Measurements from ENCODE around the gene TTLL7. TPM values are rescaled to one million over a fixed set of nuclear protein-coding genes. Genes with fewer than 3 reads are reported as not detected.

TTLL7 gene
- total RNA-seq, 1 experiment from 2014 or later: 7.9 TPM

DNA sequence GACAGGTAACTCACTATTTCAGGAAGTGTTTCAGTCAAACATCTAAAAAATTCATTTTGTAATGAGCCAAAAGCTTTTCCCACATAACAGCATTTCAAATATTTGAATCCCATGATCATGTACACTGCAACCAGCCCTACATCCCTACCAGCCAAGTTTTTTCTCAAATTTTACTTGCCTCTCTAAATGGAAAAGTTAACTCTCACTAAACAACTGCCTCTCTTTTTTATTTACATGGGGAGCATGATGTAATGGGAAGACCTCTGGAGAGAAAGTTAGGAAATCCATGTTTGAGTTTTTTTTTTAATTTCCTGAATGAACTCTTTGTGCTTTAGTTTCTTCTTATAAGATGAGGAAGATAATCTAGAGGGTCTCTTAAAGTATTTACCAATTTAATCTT, 70.5 kb downstream of the TTLL7 start:
- Mint-ChIP-seq H3K9me3 (no peaks in the 10 kb centered on the region), H3K27me3 (ENCODE audit: low read depth) (no peaks in the 10 kb centered on the region), H3K4me1 (peaks cover 19% of the 10 kb centered on the region), H3K27ac (no peak overlapping the region), H3K36me3 (no peaks in the 10 kb centered on the region), H3K4me3 (no peak overlapping the region)
- TF ChIP-seq, protein P1, sequence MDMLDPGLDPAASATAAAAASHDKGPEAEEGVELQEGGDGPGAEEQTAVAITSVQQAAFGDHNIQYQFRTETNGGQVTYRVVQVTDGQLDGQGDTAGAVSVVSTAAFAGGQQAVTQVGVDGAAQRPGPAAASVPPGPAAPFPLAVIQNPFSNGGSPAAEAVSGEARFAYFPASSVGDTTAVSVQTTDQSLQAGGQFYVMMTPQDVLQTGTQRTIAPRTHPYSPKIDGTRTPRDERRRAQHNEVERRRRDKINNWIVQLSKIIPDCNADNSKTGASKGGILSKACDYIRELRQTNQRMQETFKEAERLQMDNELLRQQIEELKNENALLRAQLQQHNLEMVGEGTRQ (CRISPR knock-in tag; IDR thresholded peaks at IDR 0.05): no peak
- no peak for TF ChIP-seq PRRX2 (CRISPR knock-in tag; IDR thresholded peaks at IDR 0.05)
- TF ChIP-seq, protein P2, sequence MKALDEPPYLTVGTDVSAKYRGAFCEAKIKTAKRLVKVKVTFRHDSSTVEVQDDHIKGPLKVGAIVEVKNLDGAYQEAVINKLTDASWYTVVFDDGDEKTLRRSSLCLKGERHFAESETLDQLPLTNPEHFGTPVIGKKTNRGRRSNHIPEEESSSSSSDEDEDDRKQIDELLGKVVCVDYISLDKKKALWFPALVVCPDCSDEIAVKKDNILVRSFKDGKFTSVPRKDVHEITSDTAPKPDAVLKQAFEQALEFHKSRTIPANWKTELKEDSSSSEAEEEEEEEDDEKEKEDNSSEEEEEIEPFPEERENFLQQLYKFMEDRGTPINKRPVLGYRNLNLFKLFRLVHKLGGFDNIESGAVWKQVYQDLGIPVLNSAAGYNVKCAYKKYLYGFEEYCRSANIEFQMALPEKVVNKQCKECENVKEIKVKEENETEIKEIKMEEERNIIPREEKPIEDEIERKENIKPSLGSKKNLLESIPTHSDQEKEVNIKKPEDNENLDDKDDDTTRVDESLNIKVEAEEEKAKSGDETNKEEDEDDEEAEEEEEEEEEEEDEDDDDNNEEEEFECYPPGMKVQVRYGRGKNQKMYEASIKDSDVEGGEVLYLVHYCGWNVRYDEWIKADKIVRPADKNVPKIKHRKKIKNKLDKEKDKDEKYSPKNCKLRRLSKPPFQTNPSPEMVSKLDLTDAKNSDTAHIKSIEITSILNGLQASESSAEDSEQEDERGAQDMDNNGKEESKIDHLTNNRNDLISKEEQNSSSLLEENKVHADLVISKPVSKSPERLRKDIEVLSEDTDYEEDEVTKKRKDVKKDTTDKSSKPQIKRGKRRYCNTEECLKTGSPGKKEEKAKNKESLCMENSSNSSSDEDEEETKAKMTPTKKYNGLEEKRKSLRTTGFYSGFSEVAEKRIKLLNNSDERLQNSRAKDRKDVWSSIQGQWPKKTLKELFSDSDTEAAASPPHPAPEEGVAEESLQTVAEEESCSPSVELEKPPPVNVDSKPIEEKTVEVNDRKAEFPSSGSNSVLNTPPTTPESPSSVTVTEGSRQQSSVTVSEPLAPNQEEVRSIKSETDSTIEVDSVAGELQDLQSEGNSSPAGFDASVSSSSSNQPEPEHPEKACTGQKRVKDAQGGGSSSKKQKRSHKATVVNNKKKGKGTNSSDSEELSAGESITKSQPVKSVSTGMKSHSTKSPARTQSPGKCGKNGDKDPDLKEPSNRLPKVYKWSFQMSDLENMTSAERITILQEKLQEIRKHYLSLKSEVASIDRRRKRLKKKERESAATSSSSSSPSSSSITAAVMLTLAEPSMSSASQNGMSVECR (CRISPR knock-in tag; IDR thresholded peaks at IDR 0.05; ENCODE audit: borderline replicate concordance): no peak
- TF ChIP-seq, protein P3, sequence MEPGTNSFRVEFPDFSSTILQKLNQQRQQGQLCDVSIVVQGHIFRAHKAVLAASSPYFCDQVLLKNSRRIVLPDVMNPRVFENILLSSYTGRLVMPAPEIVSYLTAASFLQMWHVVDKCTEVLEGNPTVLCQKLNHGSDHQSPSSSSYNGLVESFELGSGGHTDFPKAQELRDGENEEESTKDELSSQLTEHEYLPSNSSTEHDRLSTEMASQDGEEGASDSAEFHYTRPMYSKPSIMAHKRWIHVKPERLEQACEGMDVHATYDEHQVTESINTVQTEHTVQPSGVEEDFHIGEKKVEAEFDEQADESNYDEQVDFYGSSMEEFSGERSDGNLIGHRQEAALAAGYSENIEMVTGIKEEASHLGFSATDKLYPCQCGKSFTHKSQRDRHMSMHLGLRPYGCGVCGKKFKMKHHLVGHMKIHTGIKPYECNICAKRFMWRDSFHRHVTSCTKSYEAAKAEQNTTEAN (CRISPR knock-in tag; IDR thresholded peaks at IDR 0.05): no peak
- no peak for TF ChIP-seq RORB (CRISPR knock-in tag; IDR thresholded peaks at IDR 0.05)
- no peak for TF ChIP-seq NFATC4 (CRISPR knock-in tag; IDR thresholded peaks at IDR 0.05)
- no peak for TF ChIP-seq RELA (CRISPR knock-in tag; IDR thresholded peaks at IDR 0.05; ENCODE audit: borderline replicate concordance)
- TF ChIP-seq, protein P4, sequence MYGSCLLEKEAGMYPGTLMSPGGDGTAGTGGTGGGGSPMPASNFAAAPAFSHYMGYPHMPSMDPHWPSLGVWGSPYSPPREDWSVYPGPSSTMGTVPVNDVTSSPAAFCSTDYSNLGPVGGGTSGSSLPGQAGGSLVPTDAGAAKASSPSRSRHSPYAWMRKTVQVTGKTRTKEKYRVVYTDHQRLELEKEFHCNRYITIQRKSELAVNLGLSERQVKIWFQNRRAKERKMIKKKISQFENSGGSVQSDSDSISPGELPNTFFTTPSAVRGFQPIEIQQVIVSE (CRISPR knock-in tag; IDR thresholded peaks at IDR 0.05; ENCODE audit: borderline replicate concordance): no peak
- no peak for TF ChIP-seq ZNF232 (CRISPR knock-in tag; IDR thresholded peaks at IDR 0.05)
- TF ChIP-seq TP53 (CRISPR knock-in tag; IDR thresholded peaks at IDR 0.05): no peak
- POLR2A ChIA-PET: no interaction called here
- CTCF ChIA-PET: interaction anchor here (0.6 to 1.2 kb wide), 2 partner anchors 14 to 562 kb away, joined by 3 read pairs; no protein-coding TSS in a partner anchor
- ATAC-seq (no peak), DNase-seq (ENCODE audit: low spot score) (no peak)

DNA sequence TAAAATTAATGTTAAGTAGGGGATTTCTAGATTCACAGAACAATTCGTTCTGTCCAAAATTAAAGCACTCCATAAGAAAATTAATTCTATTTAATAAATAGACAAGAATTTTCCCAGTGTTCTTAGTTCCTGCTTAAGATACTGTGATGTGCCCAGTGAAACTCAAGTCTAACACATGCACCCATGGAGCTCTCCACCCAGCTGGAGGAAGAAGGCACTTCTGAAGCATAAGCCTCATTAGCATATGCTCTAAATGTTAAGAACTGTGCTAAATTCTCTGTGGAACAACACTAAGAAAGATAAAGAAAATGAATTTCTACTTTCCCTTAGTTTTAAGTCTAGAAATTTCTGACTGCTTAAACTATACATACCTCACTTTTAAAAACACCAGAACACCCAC, 71.2 kb downstream of the TTLL7 start:
- no peaks in the 10 kb centered on the region for H3K36me3 Mint-ChIP-seq
- CTCF ChIA-PET: interaction anchor here (0.6 kb wide), 1 partner anchor 848 kb away, joined by 3 read pairs; no protein-coding TSS in a partner anchor
- TF ChIP-seq NFYB (CRISPR knock-in tag; conservative IDR thresholded peaks at IDR 0.05; ENCODE audit: low read depth): no peak
- TF ChIP-seq, protein P4 (CRISPR knock-in tag; IDR thresholded peaks at IDR 0.05; ENCODE audit: borderline replicate concordance): no peak
- no peak for TF ChIP-seq ELF4 (CRISPR knock-in tag; IDR thresholded peaks at IDR 0.05; ENCODE audit: low read depth)
- no peak for TF ChIP-seq JAZF1 (CRISPR knock-in tag; IDR thresholded peaks at IDR 0.05)
- TF ChIP-seq FOXJ3 (CRISPR knock-in tag; IDR thresholded peaks at IDR 0.05; ENCODE audit: borderline replicate concordance): no peak
- TF ChIP-seq ZNF396 (CRISPR knock-in tag; IDR thresholded peaks at IDR 0.05; ENCODE audit: borderline replicate concordance): no peak
- no peak for TF ChIP-seq IRF2 (CRISPR knock-in tag; IDR thresholded peaks at IDR 0.05; ENCODE audit: borderline replicate concordance, low read depth)
- H3K9me3 Mint-ChIP-seq: no peaks in the 10 kb centered on the region
- no peak overlapping the region for H3K4me3 Mint-ChIP-seq
- POLR2A ChIA-PET: no interaction called here
- no peak for DNase-seq (ENCODE audit: low spot score)
- peaks cover 23% of the 10 kb centered on the region for H3K4me1 Mint-ChIP-seq
- no peak for ATAC-seq
- no peaks in the 10 kb centered on the region for H3K27me3 Mint-ChIP-seq (ENCODE audit: low read depth)
- no peak overlapping the region for H3K27ac Mint-ChIP-seq

Data from WTC11 (cell line).